ENCODE results near the gene MCCD1.

MCCD1 gene

DNA sequence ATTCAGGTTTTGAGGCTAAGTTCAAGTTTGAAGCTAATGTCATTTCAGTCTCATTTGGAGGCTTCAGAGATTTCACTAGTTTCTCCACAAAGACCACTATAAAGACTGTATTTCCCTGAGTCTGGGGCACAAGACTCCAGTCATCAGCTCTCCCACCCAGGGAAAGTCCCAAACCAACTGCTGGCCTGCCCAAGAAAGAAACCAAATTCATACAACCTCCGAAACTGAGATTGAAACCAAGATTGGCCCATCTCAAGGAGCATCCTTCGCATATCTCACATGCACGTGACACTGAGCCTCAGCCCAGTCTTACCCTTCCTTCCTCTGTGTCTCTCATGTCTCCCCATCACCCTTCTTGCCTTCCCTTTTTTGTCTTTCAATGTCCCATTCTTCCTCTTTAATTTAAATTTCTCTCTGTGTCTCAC lies 39.8 kb downstream of the MCCD1 start:
- Histone ChIP-seq H3K4me3 (ENCODE audit: low read length, poor library complexity, severe bottlenecking) (no peak overlapping the region), H3F3A (ENCODE audit: low read depth) (0 out of 2 replicates have a peak, but pooled peaks cover 3% of the 10 kb centered on the region), H3K4me2 (ENCODE audit: low read depth, low read length, poor library complexity, severe bottlenecking) (no peak overlapping the region), H3K36me3 (ENCODE audit: insufficient read depth, low read length) (no peaks in the 10 kb centered on the region), H3K9ac (ENCODE audit: low read depth, low read length, poor library complexity, severe bottlenecking) (no peak overlapping the region), H3K9me3 (ENCODE audit: insufficient read depth, low read depth, low read length) (no peaks in the 10 kb centered on the region), H2AFZ (ENCODE audit: low read length) (no peak overlapping the region), H3K4me1 (ENCODE audit: insufficient read depth, low read length, poor library complexity, severe bottlenecking) (peaks cover 62% of the 10 kb centered on the region), H3K79me2 (ENCODE audit: insufficient read depth, low read length) (no peaks in the 10 kb centered on the region), H3K27me3 (ENCODE audit: insufficient read depth, low read length, poor library complexity, severe bottlenecking) (no peaks in the 10 kb centered on the region), H4K20me1 (ENCODE audit: insufficient read depth, low read length, poor library complexity, severe bottlenecking) (no peaks in the 10 kb centered on the region), H3K9me2 (replicated peaks; ENCODE audit: low read depth, low read length) (no peaks in the 10 kb centered on the region)
- TF ChIP-seq, protein P1, sequence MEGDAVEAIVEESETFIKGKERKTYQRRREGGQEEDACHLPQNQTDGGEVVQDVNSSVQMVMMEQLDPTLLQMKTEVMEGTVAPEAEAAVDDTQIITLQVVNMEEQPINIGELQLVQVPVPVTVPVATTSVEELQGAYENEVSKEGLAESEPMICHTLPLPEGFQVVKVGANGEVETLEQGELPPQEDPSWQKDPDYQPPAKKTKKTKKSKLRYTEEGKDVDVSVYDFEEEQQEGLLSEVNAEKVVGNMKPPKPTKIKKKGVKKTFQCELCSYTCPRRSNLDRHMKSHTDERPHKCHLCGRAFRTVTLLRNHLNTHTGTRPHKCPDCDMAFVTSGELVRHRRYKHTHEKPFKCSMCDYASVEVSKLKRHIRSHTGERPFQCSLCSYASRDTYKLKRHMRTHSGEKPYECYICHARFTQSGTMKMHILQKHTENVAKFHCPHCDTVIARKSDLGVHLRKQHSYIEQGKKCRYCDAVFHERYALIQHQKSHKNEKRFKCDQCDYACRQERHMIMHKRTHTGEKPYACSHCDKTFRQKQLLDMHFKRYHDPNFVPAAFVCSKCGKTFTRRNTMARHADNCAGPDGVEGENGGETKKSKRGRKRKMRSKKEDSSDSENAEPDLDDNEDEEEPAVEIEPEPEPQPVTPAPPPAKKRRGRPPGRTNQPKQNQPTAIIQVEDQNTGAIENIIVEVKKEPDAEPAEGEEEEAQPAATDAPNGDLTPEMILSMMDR (conservative IDR thresholded peaks at IDR 0.05; ENCODE audit: low read length), result no peak
- no peak for TF ChIP-seq EZH2phosphoT487 (IDR thresholded peaks at IDR 0.05; ENCODE audit: borderline replicate concordance)

DNA sequence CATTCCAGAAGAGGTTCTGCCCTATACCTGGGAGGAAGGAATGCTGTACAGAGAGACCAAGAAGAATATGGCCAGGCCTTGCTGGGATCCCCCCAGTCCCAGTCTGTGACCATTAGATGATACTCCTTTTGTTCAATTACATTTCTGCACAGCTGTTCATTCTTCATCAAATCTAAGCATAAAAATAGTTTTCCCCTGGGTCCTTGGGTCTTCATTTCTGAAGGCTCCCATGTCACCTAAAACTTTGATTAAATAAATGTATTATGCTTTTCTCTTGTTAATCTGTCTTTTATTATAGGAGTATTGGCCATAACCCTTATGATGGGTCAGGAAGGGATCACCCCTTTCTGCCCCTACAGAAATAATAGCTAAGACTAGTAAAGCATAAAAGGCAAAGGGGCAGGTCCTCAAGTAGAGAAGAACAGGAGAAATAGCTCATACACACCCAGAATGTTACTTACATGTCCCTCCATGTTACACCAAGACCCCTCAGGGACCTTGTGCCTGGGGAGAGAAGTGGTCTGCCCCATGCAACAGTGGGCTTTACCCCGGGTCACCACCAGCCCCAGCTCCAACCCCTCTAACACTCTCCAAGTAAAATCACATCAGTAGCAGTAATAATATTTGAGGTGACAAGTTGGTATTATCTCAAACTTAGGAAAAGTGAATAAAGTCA lies 41.2 kb downstream of the MCCD1 start:
- Histone ChIP-seq H3K4me3 (ENCODE audit: low read length, poor library complexity, severe bottlenecking) (no peak overlapping the region), H3K36me3 (ENCODE audit: insufficient read depth, low read length) (no peaks in the 10 kb centered on the region), H3K27me3 (ENCODE audit: insufficient read depth, low read length, poor library complexity, severe bottlenecking) (no peaks in the 10 kb centered on the region), H2AFZ (ENCODE audit: low read length) (no peak overlapping the region), H3K4me1 (ENCODE audit: insufficient read depth, low read length, poor library complexity, severe bottlenecking) (peaks cover 67% of the 10 kb centered on the region), H3K4me2 (ENCODE audit: low read depth, low read length, poor library complexity, severe bottlenecking) (no peak overlapping the region), H3K9me2 (replicated peaks; ENCODE audit: low read depth, low read length) (no peaks in the 10 kb centered on the region), H3F3A (ENCODE audit: low read depth) (0 out of 2 replicates have a peak, but pooled peaks cover 3% of the 10 kb centered on the region), H4K20me1 (ENCODE audit: insufficient read depth, low read length, poor library complexity, severe bottlenecking) (no peaks in the 10 kb centered on the region), H3K9me3 (ENCODE audit: insufficient read depth, low read depth, low read length) (no peaks in the 10 kb centered on the region), H3K79me2 (ENCODE audit: insufficient read depth, low read length) (no peaks in the 10 kb centered on the region), H3K9ac (ENCODE audit: low read depth, low read length, poor library complexity, severe bottlenecking) (no peak overlapping the region)
- no peak for TF ChIP-seq EZH2phosphoT487 (IDR thresholded peaks at IDR 0.05; ENCODE audit: borderline replicate concordance)
- TF ChIP-seq, protein P1 (conservative IDR thresholded peaks at IDR 0.05; ENCODE audit: low read length), result no peak

DNA sequence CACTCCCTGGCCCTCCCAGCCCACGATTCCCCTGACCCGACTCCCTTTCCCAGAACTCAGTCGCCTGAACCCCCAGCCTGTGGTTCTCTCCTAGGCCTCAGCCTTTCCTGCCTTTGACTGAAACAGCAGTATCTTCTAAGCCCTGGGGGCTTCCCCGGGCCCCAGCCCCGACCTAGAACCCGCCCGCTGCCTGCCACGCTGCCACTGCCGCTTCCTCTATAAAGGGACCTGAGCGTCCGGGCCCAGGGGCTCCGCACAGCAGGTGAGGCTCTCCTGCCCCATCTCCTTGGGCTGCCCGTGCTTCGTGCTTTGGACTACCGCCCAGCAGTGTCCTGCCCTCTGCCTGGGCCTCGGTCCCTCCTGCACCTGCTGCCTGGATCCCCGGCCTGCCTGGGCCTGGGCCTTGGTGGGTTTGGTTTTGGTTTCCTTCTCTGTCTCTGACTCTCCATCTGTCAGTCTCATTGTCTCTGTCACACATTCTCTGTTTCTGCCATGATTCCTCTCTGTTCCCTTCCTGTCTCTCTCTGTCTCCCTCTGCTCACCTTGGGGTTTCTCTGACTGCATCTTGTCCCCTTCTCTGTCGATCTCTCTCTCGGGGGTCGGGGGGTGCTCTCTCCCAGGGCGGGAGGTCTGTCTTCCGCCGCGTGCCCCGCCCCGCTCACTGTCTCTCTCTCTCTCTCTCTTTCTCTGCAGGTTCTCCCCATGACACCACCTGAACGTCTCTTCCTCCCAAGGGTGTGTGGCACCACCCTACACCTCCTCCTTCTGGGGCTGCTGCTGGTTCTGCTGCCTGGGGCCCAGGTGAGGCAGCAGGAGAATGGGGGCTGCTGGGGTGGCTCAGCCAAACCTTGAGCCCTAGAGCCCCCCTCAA lies 43.5 kb downstream of the MCCD1 start, which contains the start of gene LTA:
Gene LTA, plus strand, starts transcription at position 249 of the 871 bp plus-strand sequence. Its CDS starts 454 bp downstream, at position 703.
- no peaks in the 10 kb centered on the region for H3K9me2 ChIP-seq (replicated peaks; ENCODE audit: low read depth, low read length)
- peaks cover 86% of the 10 kb centered on the region for H3K4me1 ChIP-seq (ENCODE audit: insufficient read depth, low read length, poor library complexity, severe bottlenecking)
- no peak within 1 kb of the TSS; the same call in 1 of the 2 replicates for H2AFZ ChIP-seq (ENCODE audit: low read length)
- peak within 1 kb of the TSS; percentile 15 for H3K4me2 ChIP-seq (ENCODE audit: low read depth, low read length, poor library complexity, severe bottlenecking)
- H3F3A ChIP-seq (ENCODE audit: low read depth), result 0 out of 2 replicates have a peak, but pooled peaks cover 3% of the 10 kb centered on the region
- no peaks in the 10 kb centered on the region for H3K79me2 ChIP-seq (ENCODE audit: insufficient read depth, low read length)
- no peaks in the 10 kb centered on the region for H4K20me1 ChIP-seq (ENCODE audit: insufficient read depth, low read length, poor library complexity, severe bottlenecking)
- TF ChIP-seq EZH2phosphoT487 (IDR thresholded peaks at IDR 0.05; ENCODE audit: borderline replicate concordance), result no peak
- TF ChIP-seq, protein P1 (conservative IDR thresholded peaks at IDR 0.05; ENCODE audit: low read length), result no peak
- no peak within 1 kb of the TSS for H3K9ac ChIP-seq (ENCODE audit: low read depth, low read length, poor library complexity, severe bottlenecking)
- no peak within 1 kb of the TSS for H3K4me3 ChIP-seq (ENCODE audit: low read length, poor library complexity, severe bottlenecking)
- no peaks in the 10 kb centered on the region for H3K27me3 ChIP-seq (ENCODE audit: insufficient read depth, low read length, poor library complexity, severe bottlenecking)
- H3K36me3 ChIP-seq (ENCODE audit: insufficient read depth, low read length), result no peaks in the 10 kb centered on the region
- H3K9me3 ChIP-seq (ENCODE audit: insufficient read depth, low read depth, low read length), result no peaks in the 10 kb centered on the region

All from Loucy (cell line).